GM23338 (cell line): ENCODE measurements around the gene CASKIN2. TPM values are rescaled to one million over a fixed set of nuclear protein-coding genes. Genes with fewer than 3 reads are reported as not detected.

Source experiments
- ATAC-seq: fragments of 200-7000 bp; cut with Tn5 transposase; 3 replicates; pipeline ENCODE4 v1.9.1; 2020
- DNase-seq: peaks from one replicate; pipeline ENCODE4 v3.0.0-alpha.2; 2015; ENCODE audit warnings: low spot score
- H2AFZ ChIP-seq: fragments of 200-600 bp; sonication (generic); 2 replicates; pipeline ENCODE4 v1.8.0; 2016; ENCODE audit warnings: antibody characterized with exemption, mild to moderate bottlenecking, moderate library complexity
- H3F3A ChIP-seq: fragments of 200-600 bp; sonication (generic); replicated peaks from 2 replicates; pipeline ENCODE4 v1.8.0; 2017; ENCODE audit warnings: antibody characterized with exemption, mixed run types, low read depth
- H3K27ac ChIP-seq: fragments of 200-600 bp; sonication (generic); 2 replicates; pipeline ENCODE4 v1.6.1; 2016; ENCODE audit warnings: low read depth
- H3K27me3 ChIP-seq: fragments of 200-600 bp; sonication (generic); 2 replicates; pipeline ENCODE4 v1.8.0; 2016; ENCODE audit warnings: mild to moderate bottlenecking, mixed run types, moderate library complexity; ENCODE audit not compliant: insufficient read depth
- H3K36me3 ChIP-seq: fragments of 200-600 bp; sonication (generic); 2 replicates; pipeline ENCODE4 v1.8.0; 2016; ENCODE audit warnings: mild to moderate bottlenecking; ENCODE audit not compliant: insufficient read depth
- H3K4me1 ChIP-seq: fragments of 200-600 bp; sonication (generic); 2 replicates; pipeline ENCODE4 v1.8.0; 2016; ENCODE audit warnings: mild to moderate bottlenecking, moderate library complexity; ENCODE audit not compliant: insufficient read depth
- H3K4me2 ChIP-seq: fragments of 200-600 bp; sonication (generic); 2 replicates; pipeline ENCODE4 v1.7.1; 2017; ENCODE audit warnings: mixed run types
- H3K4me3 ChIP-seq: fragments of 200-600 bp; sonication (generic); 2 replicates; pipeline ENCODE4 v1.6.1; 2016; ENCODE audit warnings: mixed run types
- H3K79me2 ChIP-seq: fragments of 200-600 bp; sonication (generic); replicated peaks from 2 replicates; pipeline ENCODE4 v1.8.0; 2017; ENCODE audit warnings: mild to moderate bottlenecking; ENCODE audit not compliant: insufficient read depth
- H3K9me2 ChIP-seq: fragments of 200-600 bp; sonication (generic); 2 replicates; pipeline ENCODE4 v1.8.0; 2017; ENCODE audit not compliant: insufficient read depth
- H4K20me1 ChIP-seq: fragments of 200-600 bp; sonication (generic); replicated peaks from 2 replicates; pipeline ENCODE4 v1.8.0; 2017; ENCODE audit warnings: mild to moderate bottlenecking; ENCODE audit not compliant: insufficient read depth
- H3K27ac Mint-ChIP-seq: 2 replicates; pipeline ENCODE4 v1.8.0; 2020; ENCODE audit warnings: inconsistent platforms, mild to moderate bottlenecking, moderate library complexity, mixed read lengths
- H3K27me3 Mint-ChIP-seq: 3 replicates; pipeline ENCODE4 v1.8.0; 2022; ENCODE audit warnings: low read depth, mild to moderate bottlenecking, moderate library complexity, mixed read lengths, inconsistent platforms; ENCODE audit not compliant: insufficient read depth, poor library complexity
- H3K36me3 Mint-ChIP-seq: 3 replicates; pipeline ENCODE4 v1.8.0; 2021; ENCODE audit warnings: low read depth, mild to moderate bottlenecking, inconsistent platforms, moderate library complexity, mixed read lengths
- H3K4me1 Mint-ChIP-seq: 3 replicates; pipeline ENCODE4 v1.8.0; 2020; ENCODE audit warnings: mild to moderate bottlenecking, inconsistent platforms, mixed read lengths
- H3K4me3 Mint-ChIP-seq: 3 replicates; pipeline ENCODE4 v1.8.0; 2021; ENCODE audit warnings: moderate library complexity, mild to moderate bottlenecking, inconsistent platforms, mixed read lengths
- H3K9me3 Mint-ChIP-seq: 3 replicates; pipeline ENCODE4 v1.8.0; 2020; ENCODE audit warnings: moderate library complexity, mild to moderate bottlenecking, inconsistent platforms, mixed read lengths
- CREB1 ChIP-seq: fragments of 250-450 bp; sonication (Bioruptor Pico); IDR thresholded peaks from 2 replicates; pipeline ENCODE4 v1.5.0; 2020; ENCODE audit warnings: low read depth, mild to moderate bottlenecking, moderate library complexity
- CTCF ChIP-seq, 2 experiments: fragments of 200-600 bp in 1 of 2; sonication (generic) in 1 of 2; conservative IDR thresholded peaks; 2 replicates each; pipeline versions ENCODE4 v1.5.1 to v1.6.1; 2016 to 2017; ENCODE audit warnings: antibody characterized with exemption in 2 of 2, low read depth in 2 of 2, mild to moderate bottlenecking in 2 of 2, moderate library complexity in 1 of 2
- EZH2 ChIP-seq: fragments of 200-600 bp; sonication (generic); IDR thresholded peaks from one replicate; pipeline ENCODE4 v1.8.0; 2017; ENCODE audit warnings: antibody characterized with exemption, mild to moderate bottlenecking, low read depth; ENCODE audit not compliant: unreplicated experiment
- EZH2phosphoT487 ChIP-seq: fragments of 200-600 bp; sonication (generic); IDR thresholded peaks from one replicate; pipeline ENCODE4 v1.8.1; 2018; ENCODE audit warnings: antibody characterized with exemption; ENCODE audit not compliant: unreplicated experiment
- JUNB ChIP-seq: IDR thresholded peaks from one replicate; pipeline ENCODE4 v1.6.1; 2016; ENCODE audit warnings: antibody characterized with exemption; ENCODE audit not compliant: unreplicated experiment
- NANOG ChIP-seq: IDR thresholded peaks from 2 replicates; pipeline ENCODE4 v1.6.1; 2016; ENCODE audit warnings: antibody characterized with exemption, borderline replicate concordance
- POLR2AphosphoS5 ChIP-seq: IDR thresholded peaks from 2 replicates; pipeline ENCODE4 v1.6.1; 2016; ENCODE audit warnings: antibody characterized with exemption, low read depth
- REST ChIP-seq: IDR thresholded peaks from one replicate; pipeline ENCODE4 v1.6.1; 2018; ENCODE audit warnings: antibody characterized with exemption; ENCODE audit not compliant: unreplicated experiment
- STAT1 ChIP-seq: IDR thresholded peaks from one replicate; pipeline ENCODE4 v1.6.1; 2016; ENCODE audit warnings: antibody characterized with exemption; ENCODE audit not compliant: unreplicated experiment
- ZNF114 ChIP-seq: fragments of 250-450 bp; sonication (Bioruptor Pico); IDR thresholded peaks from 2 replicates; pipeline ENCODE4 v1.5.0; 2020; ENCODE audit warnings: mild to moderate bottlenecking, moderate library complexity
- ZNF331 ChIP-seq: fragments of 250-450 bp; sonication (Bioruptor Pico); IDR thresholded peaks from 2 replicates; pipeline ENCODE4 v1.5.0; 2020; ENCODE audit warnings: low read depth, mild to moderate bottlenecking, moderate library complexity
- ZNF462 ChIP-seq: fragments of 250-450 bp; sonication (Bioruptor Pico); IDR thresholded peaks from 2 replicates; pipeline ENCODE4 v1.5.0; 2020; ENCODE audit warnings: mild to moderate bottlenecking, moderate library complexity
- polyA plus RNA-seq: library from polyadenylated mRNA; unstranded; fragments of >200 nt; fragmentation: Nextera tagmentation; extraction: Ambion mirVana; gene quantifications from 2 replicates; pipeline ENCODE4 v1.2.1, GENCODE V29; 2016
- total RNA-seq: library from RNA; depleted of rRNA; stranded (reverse); fragments of >200 nt; shearing (Covaris generic); gene quantifications from 2 replicates; pipeline ENCODE4 v1.2.3, GENCODE V29; 2014
- TF ChIP-seq, protein P1 (sequence below): IDR thresholded peaks from 2 replicates; pipeline ENCODE4 v1.6.1; 2016; ENCODE audit warnings: antibody characterized with exemption

Gene CASKIN2
- total and polyA plus RNA-seq, 2 experiments from 2014 or later: 4.9 to 21.5 TPM

DNA sequence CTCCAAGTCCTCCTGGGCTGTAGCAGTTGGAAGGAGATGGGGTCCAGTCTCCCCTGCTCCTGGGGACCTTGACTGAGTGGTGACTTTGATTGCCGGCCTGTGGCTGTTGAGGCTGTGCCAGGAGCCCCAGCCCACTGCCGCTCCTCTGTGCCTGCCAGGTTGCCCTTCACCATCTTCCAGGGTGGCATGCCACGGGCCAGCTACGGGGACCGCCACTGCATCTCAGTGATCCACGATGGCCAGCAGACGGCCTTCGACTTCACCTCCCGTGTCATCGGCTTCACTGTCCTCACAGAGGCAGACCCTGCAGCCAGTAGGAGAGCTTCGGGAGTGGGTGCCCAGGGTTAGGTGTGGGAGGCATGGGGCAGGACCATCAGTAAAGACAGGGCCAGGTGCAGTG lies 48.9 kb upstream of the CASKIN2 start:
- no peak overlapping the region for H3K4me3 Mint-ChIP-seq
- TF ChIP-seq, protein P1, sequence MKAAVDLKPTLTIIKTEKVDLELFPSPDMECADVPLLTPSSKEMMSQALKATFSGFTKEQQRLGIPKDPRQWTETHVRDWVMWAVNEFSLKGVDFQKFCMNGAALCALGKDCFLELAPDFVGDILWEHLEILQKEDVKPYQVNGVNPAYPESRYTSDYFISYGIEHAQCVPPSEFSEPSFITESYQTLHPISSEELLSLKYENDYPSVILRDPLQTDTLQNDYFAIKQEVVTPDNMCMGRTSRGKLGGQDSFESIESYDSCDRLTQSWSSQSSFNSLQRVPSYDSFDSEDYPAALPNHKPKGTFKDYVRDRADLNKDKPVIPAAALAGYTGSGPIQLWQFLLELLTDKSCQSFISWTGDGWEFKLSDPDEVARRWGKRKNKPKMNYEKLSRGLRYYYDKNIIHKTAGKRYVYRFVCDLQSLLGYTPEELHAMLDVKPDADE: no peak
- TF ChIP-seq ZNF331 (CRISPR knock-in tag) (no peak), NANOG (no peak), EZH2phosphoT487 (no peak), STAT1 (no peak), CREB1 (CRISPR knock-in tag) (no peak), REST (no peak), POLR2AphosphoS5 (no peak), EZH2 (no peak), CTCF (conservative IDR thresholded peaks at IDR 0.05; ENCODE audit: low read depth in 2 of 2) (no peak), ZNF462 (no peak), JUNB (no peak), ZNF114 (CRISPR knock-in tag) (no peak)
- no peaks in the 10 kb centered on the region for H3K9me3 Mint-ChIP-seq
- H3K36me3 ChIP-seq: no peaks in the 10 kb centered on the region; the same call in 1 of the 2 replicates
- H3K4me1 Mint-ChIP-seq: no peaks in the 10 kb centered on the region
- no peaks in the 10 kb centered on the region for H3K27me3 ChIP-seq
- ATAC-seq: no peak
- H2AFZ ChIP-seq: no peak overlapping the region
- no peak for DNase-seq
- no peaks in the 10 kb centered on the region for H3K36me3 Mint-ChIP-seq
- H3K4me3 ChIP-seq: no peak overlapping the region
- H3K4me1 ChIP-seq: no peaks in the 10 kb centered on the region
- no peaks in the 10 kb centered on the region for H3K9me2 ChIP-seq
- H3K4me2 ChIP-seq: no peak overlapping the region
- no peaks in the 10 kb centered on the region for H4K20me1 ChIP-seq
- H3K27me3 Mint-ChIP-seq: peaks cover 2% of the 10 kb centered on the region
- no peak overlapping the region for H3K27ac ChIP-seq
- no peaks in the 10 kb centered on the region for H3F3A ChIP-seq
- no peak overlapping the region for H3K27ac Mint-ChIP-seq
- no peaks in the 10 kb centered on the region for H3K79me2 ChIP-seq
